ENCODE results near the gene EFCAB6.

- TF ChIP-seq, protein P1, sequence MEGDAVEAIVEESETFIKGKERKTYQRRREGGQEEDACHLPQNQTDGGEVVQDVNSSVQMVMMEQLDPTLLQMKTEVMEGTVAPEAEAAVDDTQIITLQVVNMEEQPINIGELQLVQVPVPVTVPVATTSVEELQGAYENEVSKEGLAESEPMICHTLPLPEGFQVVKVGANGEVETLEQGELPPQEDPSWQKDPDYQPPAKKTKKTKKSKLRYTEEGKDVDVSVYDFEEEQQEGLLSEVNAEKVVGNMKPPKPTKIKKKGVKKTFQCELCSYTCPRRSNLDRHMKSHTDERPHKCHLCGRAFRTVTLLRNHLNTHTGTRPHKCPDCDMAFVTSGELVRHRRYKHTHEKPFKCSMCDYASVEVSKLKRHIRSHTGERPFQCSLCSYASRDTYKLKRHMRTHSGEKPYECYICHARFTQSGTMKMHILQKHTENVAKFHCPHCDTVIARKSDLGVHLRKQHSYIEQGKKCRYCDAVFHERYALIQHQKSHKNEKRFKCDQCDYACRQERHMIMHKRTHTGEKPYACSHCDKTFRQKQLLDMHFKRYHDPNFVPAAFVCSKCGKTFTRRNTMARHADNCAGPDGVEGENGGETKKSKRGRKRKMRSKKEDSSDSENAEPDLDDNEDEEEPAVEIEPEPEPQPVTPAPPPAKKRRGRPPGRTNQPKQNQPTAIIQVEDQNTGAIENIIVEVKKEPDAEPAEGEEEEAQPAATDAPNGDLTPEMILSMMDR (conservative IDR thresholded peaks at IDR 0.05; ENCODE audit: low read length), result peak; percentile 77
- no peak for TF ChIP-seq EZH2phosphoT487 (IDR thresholded peaks at IDR 0.05; ENCODE audit: borderline replicate concordance)
Measured at GRCh38 chr22:43481568-43482317, 330.4 kb downstream of the EFCAB6 start.
